Stomach (tissue), 9 donors: Measurements from ENCODE around the gene PSTPIP1. TPM values are rescaled to one million over a fixed set of nuclear protein-coding genes. Genes with fewer than 3 reads are reported as not detected.

Source experiments
- DNase-seq, 2 donors: peaks; one replicate each; pipeline versions ENCODE4 v3.0.0 to v3.0.0-alpha.2; 2013 to 2019
- H3K27ac ChIP-seq, 5 donors: fragments of 200-600 bp in 4 of 5; sonication (generic) in 4 of 5; one replicate each; pipeline ENCODE4 v1.5.1; 2013 to 2019; ENCODE audit warnings: mild to moderate bottlenecking in 1 of 5, moderate library complexity in 1 of 5
- H3K27me3 ChIP-seq, 3 donors: fragments of 200-600 bp; sonication (generic); one replicate each; pipeline ENCODE4 v1.5.1; 2017 to 2019; ENCODE audit warnings: mixed run types in 1 of 3
- H3K36me3 ChIP-seq, 4 donors: fragments of 200-600 bp; sonication (generic); 1 replicate in 3 of 4; 2 replicates in 1 of 4; pipeline ENCODE4 v1.5.1; 2016 to 2019
- H3K4me1 ChIP-seq, 4 donors: fragments of 200-600 bp; sonication (generic); one replicate each; pipeline ENCODE4 v1.5.1; 2016 to 2019
- H3K4me3 ChIP-seq, 4 donors: fragments of 200-600 bp; sonication (generic) in 3 of 4; one replicate each; pipeline ENCODE4 v1.5.1; 2016 to 2019; ENCODE audit warnings: mild to moderate bottlenecking in 1 of 4
- H3K9me3 ChIP-seq, 4 donors: fragments of 200-600 bp; sonication (generic); one replicate each; pipeline ENCODE4 v1.5.1; 2016 to 2019
- EP300 ChIP-seq: sonication (generic); formaldehyde crosslinking; IDR thresholded peaks from one replicate; pipeline ENCODE4 v1.6.1; 2017; ENCODE audit warnings: antibody characterized with exemption
- POLR2A ChIP-seq, 4 donors: fragments of 450-650 bp; IDR thresholded peaks; one replicate each; pipeline ENCODE4 v1.6.1; 2016; ENCODE audit warnings: antibody characterized with exemption in 4 of 4, control low read depth in 2 of 4, mild to moderate bottlenecking in 1 of 4, moderate library complexity in 1 of 4
- POLR2AphosphoS5 ChIP-seq, 3 donors: sonication (generic); formaldehyde crosslinking; IDR thresholded peaks; one replicate each; pipeline ENCODE4 v1.6.1; 2016; ENCODE audit warnings: antibody characterized with exemption in 3 of 3
- WGBS, 5 donors: extraction: QIAGEN DNeasy Blood & Tissue Kit in 3 of 5; methylation state at CpG; one replicate each; pipeline versions ENCODE4 v1.1.5 to v1.1.7; 2013 to 2018; 5-methylcytosine and 5-hydroxymethylcytosine counted together
- intact Hi-C: fragments of 100-400 bp; cut with DNase I; formaldehyde crosslinking; loops from one replicate; pipeline ENCODE4 v1.15.1; 2023; ENCODE audit warnings: low total_unique reads
- polyA plus RNA-seq, 3 donors: library from polyadenylated mRNA; stranded (reverse); fragments of 200-250 nt; gene quantifications; one replicate each; pipeline ENCODE4 v1.2.3, GENCODE V29; 2013
- total RNA-seq, 5 donors: library from RNA; depleted of rRNA; stranded (reverse); fragments of >200 nt; gene quantifications; one replicate each; pipeline versions ENCODE4 v1.1.0 to v1.2.3, GENCODE V29; 2014 to 2016
- TF ChIP-seq, protein P1 (sequence below), 7 experiments: fragments of 450-650 bp in 4 of 7; fragments of 200-600 bp in 3 of 7; sonication (generic) in 3 of 7; IDR thresholded peaks; one replicate each; pipeline ENCODE4 v1.5.1; 2016 to 2019; ENCODE audit warnings: antibody characterized with exemption in 7 of 7, control low read depth in 2 of 7, mild to moderate bottlenecking in 1 of 7
- donor health status: healthy with polysubstance abuse.
- donor health status: Bipolar disorder and iron deficiency.
- donor health status: healthy.

The PSTPIP1 gene
- total and polyA plus RNA-seq, 8 donors, result 0.29 to 75.4 (median 5.4) TPM

DNA sequence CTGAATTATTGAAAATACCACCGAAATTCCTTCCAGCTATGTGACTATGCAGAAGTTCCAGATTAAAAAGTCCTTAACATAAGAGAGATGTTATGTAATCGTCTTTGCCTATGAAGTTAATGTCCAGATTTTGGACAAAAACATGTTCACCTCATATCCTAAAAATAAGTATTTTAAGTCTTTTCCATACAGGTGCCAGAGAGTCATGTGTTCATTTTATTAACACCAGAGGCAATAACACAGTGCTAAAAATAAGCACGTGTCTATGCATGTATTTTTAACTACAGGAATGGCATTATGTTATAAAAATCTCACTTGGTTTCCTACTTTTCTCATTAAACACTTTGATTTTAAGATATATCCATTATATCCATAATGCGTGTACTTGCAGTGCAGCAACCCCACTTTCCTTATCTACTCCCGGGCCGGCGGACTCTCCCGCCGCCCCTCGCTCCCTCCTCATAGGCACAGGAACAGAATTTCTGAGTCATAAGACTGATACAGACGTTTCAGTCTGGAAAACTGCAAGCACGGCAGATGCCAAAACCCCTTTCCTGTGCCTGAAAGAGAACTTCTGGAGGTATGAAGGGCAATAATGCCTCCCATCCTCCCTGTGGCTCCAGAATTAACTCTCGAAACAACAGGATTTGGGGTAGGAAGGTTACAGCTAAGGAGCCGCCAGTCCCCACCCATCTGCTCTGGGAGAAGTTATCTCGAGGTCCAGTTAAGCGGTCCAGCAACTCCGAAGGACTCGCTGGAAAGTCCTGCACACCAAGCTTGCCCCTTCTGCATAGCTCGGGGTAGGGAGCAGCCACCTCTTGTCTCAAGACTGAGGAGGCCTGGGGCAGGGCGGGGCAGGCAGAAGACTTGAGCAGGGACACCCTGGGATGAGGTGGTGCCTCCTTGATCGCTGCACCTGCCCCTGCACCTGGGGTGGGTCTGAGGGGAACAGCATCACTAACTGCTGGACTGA, 22.3 kb upstream of the PSTPIP1 start:
- no peaks in the 10 kb centered on the region for H3K36me3 ChIP-seq
- peak overlapping the region in 1 of 5 donors; percentile 15 for H3K27ac ChIP-seq
- WGBS, 5 donors, result 26 to 41% (median 36%) methylated on average over 20 to 21 of the region's 21 CpGs
- intact Hi-C loops, result no loop called here
- H3K4me1 ChIP-seq, result peaks cover 0 to 13% (median 6%) of the 10 kb centered on the region in 4 donors
- peak overlapping the region in 1 of 4 donors; percentile 22 for H3K4me3 ChIP-seq
- peaks cover 0 to 21% (median 0%) of the 10 kb centered on the region in 3 donors for H3K27me3 ChIP-seq
- TF ChIP-seq, protein P1, sequence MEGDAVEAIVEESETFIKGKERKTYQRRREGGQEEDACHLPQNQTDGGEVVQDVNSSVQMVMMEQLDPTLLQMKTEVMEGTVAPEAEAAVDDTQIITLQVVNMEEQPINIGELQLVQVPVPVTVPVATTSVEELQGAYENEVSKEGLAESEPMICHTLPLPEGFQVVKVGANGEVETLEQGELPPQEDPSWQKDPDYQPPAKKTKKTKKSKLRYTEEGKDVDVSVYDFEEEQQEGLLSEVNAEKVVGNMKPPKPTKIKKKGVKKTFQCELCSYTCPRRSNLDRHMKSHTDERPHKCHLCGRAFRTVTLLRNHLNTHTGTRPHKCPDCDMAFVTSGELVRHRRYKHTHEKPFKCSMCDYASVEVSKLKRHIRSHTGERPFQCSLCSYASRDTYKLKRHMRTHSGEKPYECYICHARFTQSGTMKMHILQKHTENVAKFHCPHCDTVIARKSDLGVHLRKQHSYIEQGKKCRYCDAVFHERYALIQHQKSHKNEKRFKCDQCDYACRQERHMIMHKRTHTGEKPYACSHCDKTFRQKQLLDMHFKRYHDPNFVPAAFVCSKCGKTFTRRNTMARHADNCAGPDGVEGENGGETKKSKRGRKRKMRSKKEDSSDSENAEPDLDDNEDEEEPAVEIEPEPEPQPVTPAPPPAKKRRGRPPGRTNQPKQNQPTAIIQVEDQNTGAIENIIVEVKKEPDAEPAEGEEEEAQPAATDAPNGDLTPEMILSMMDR (IDR thresholded peaks at IDR 0.05), result no peak
- TF ChIP-seq POLR2A (IDR thresholded peaks at IDR 0.05) (no peak), EP300 (no peak), POLR2AphosphoS5 (IDR thresholded peaks at IDR 0.05) (no peak)
- H3K9me3 ChIP-seq, result no peaks in the 10 kb centered on the region
- DNase-seq, result peak in 1 of 2 donors; percentile 50

DNA sequence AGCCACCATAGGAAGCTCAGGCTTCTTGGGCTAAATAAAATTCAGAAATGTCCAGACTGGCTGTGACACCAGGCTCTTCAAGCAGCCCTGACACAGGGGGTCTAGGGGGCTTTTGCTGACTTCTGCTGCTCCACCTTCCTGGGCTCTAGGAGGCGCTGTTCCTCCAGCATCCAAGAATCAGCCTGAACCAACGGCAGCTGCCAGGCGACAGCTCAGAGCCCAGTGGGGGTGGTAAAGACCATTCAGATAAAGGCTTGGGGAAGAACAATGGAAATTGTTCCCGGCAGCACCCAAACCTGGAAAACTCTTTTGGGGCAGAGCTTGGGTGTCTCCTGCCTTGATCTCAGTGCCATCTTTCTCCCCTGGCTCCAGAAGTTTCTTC, 21.6 kb upstream of the PSTPIP1 start:
- Histone ChIP-seq H3K4me1 (peaks cover 0 to 13% (median 6%) of the 10 kb centered on the region in 4 donors), H3K27ac (no peak overlapping the region), H3K36me3 (no peaks in the 10 kb centered on the region), H3K9me3 (no peaks in the 10 kb centered on the region), H3K27me3 (peaks cover 0 to 21% (median 0%) of the 10 kb centered on the region in 3 donors), H3K4me3 (no peak overlapping the region)
- 13 to 25% (median 17%) methylated on average over 4 of the region's 4 CpGs for WGBS, 5 donors
- TF ChIP-seq, protein P1 (IDR thresholded peaks at IDR 0.05), result peak in 2 of 7 experiments; percentile 19 to 39
- no peak for TF ChIP-seq POLR2AphosphoS5 (IDR thresholded peaks at IDR 0.05)
- intact Hi-C loops, result no loop called here
- peak in 1 of 2 donors; percentile 67 for DNase-seq

DNA sequence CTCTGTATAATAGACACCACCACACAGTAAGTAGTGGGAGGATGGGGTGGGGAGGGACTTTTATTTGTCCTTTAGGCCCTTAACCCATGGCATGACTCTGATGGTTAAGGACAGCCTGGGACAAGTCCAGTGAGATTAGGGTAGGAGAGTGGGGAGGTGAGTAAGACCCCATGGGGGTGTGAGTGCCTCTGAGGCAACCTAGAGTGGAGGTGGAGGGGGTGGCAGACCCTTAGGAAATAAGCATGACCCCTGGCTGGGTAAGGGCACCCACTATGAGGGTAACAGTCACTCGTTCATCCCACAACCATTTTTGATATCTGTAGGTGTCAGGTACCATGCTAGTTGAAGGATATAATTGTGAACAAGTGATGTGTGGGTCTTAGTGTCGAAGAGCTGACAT, 21.0 kb upstream of the PSTPIP1 start:
- Histone ChIP-seq H3K4me1 (peaks cover 0 to 13% (median 6%) of the 10 kb centered on the region in 4 donors), H3K9me3 (no peaks in the 10 kb centered on the region), H3K27me3 (peaks cover 0 to 23% (median 0%) of the 10 kb centered on the region in 3 donors), H3K27ac (no peak overlapping the region), H3K4me3 (no peak overlapping the region), H3K36me3 (no peaks in the 10 kb centered on the region)
- intact Hi-C loops, result no loop called here
- TF ChIP-seq POLR2AphosphoS5 (IDR thresholded peaks at IDR 0.05), result no peak
- TF ChIP-seq, protein P1 (IDR thresholded peaks at IDR 0.05), result no peak
- no peak for TF ChIP-seq EP300
- TF ChIP-seq POLR2A (IDR thresholded peaks at IDR 0.05), result no peak
- 84 to 93% (median 91%) methylated on average over 2 of the region's 2 CpGs for WGBS, 5 donors
- DNase-seq, result no peak

DNA sequence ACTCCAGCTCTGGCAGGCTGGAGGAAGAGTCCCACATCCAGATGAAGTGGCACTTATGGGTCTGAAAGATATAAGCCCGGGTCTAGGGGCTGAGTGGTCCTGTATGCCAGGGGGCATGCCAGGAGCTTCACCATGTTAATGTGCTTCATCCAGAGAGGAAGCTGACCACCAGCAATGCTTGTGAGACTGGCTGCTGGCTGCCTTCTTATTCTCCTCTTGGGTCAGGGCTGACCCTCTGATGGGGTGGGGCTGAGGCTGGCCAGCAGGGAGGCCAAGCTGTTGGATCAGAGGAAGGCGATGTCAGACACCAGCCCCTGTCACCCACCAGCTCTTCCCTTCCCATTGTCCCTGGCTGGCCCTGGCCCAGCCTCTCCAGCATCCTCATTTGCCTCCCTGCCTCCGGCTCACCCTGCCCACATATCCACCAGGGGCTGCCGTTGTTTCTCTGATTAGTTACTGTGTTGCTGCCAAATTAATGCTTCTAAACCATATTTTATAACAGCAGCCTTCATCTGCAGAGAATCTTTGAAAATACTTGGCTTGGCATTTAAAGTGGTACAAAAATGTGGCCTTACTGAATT, 20.4 kb upstream of the PSTPIP1 start:
- Histone ChIP-seq H3K36me3 (no peaks in the 10 kb centered on the region), H3K27me3 (peaks cover 0 to 29% (median 1%) of the 10 kb centered on the region in 3 donors), H3K9me3 (no peaks in the 10 kb centered on the region), H3K4me3 (no peak overlapping the region), H3K4me1 (peaks cover 0 to 13% (median 6%) of the 10 kb centered on the region in 4 donors), H3K27ac (no peak overlapping the region)
- TF ChIP-seq, protein P1 (IDR thresholded peaks at IDR 0.05), result no peak
- no peak for TF ChIP-seq POLR2A (IDR thresholded peaks at IDR 0.05)
- no peak for TF ChIP-seq POLR2AphosphoS5 (IDR thresholded peaks at IDR 0.05)
- no peak for TF ChIP-seq EP300
- DNase-seq, result no peak
- 60 to 86% (median 75%) methylated on average over 3 to 4 of the region's 4 CpGs for WGBS, 5 donors
- intact Hi-C loops, result no loop called here
